IMR-90 (cell line): ENCODE measurements around the gene MYO1D. TPM values are rescaled to one million over a fixed set of nuclear protein-coding genes. Genes with fewer than 3 reads are reported as not detected.

Experiments used
- ATAC-seq: fragments of 200-7000 bp; cut with Tn5 transposase; 2 replicates; pipeline ENCODE4 v1.9.1; 2020; ENCODE audit warnings: low read depth, mild to moderate bottlenecking, moderate library complexity
- BruUV-seq: library from RNA; stranded (reverse); fragments of 400-500 nt; replicated peaks from 2 replicates; lab custom pipeline; 2021; lab: Mats Ljungman, UMichigan
- CTCF ChIA-PET: fragments of 300-600 bp; formaldehyde crosslinking; extraction: SDS; loops from one replicate; lab custom pipeline; 2021; ENCODE audit warnings: antibody characterized with exemption; lab: Yijun Ruan, JAX
- POLR2A ChIA-PET: fragments of 300-600 bp; sonication (Branson Sonifier 250); formaldehyde crosslinking; loops from one replicate; lab custom pipeline; 2022; ENCODE audit warnings: antibody characterized with exemption; ENCODE audit not compliant: unreplicated experiment; lab: Charles Lee
- DNase-seq: peaks from one replicate; pipeline ENCODE4 v3.0.0; 2013
- H2AFZ ChIP-seq: replicated peaks from 2 replicates; pipeline ENCODE3; 2013; ENCODE audit warnings: low read length, mild to moderate bottlenecking; ENCODE audit not compliant: poor library complexity
- H2AK5ac ChIP-seq: 2 replicates; pipeline ENCODE4 v1.6.1; 2013; ENCODE audit warnings: low read depth, low read length, inconsistent platforms
- H2AK9ac ChIP-seq: replicated peaks from 2 replicates; pipeline ENCODE3; 2013; ENCODE audit warnings: mild to moderate bottlenecking, low read depth, low read length, moderate library complexity; ENCODE audit not compliant: poor library complexity
- H2BK120ac ChIP-seq: 2 replicates; pipeline ENCODE4 v1.6.1; 2013; ENCODE audit warnings: low read depth, low read length, inconsistent platforms
- H2BK15ac ChIP-seq: 3 replicates; pipeline ENCODE4 v1.6.1; 2013; ENCODE audit warnings: low read depth, low read length, inconsistent platforms
- H2BK20ac ChIP-seq: 2 replicates; pipeline ENCODE4 v1.6.1; 2013; ENCODE audit warnings: low read depth, mild to moderate bottlenecking, inconsistent platforms, low read length, moderate library complexity
- H2BK5ac ChIP-seq: 2 replicates; pipeline ENCODE4 v1.6.1; 2013; ENCODE audit warnings: mild to moderate bottlenecking, low read depth, low read length, inconsistent platforms; ENCODE audit not compliant: poor library complexity, severe bottlenecking
- H3K14ac ChIP-seq: replicated peaks from 2 replicates; pipeline ENCODE4 v1.6.1; 2013; ENCODE audit warnings: low read depth, low read length, inconsistent platforms
- H3K18ac ChIP-seq: 2 replicates; pipeline ENCODE4 v1.6.1; 2013; ENCODE audit warnings: low read depth, low read length, control low read depth
- H3K23ac ChIP-seq: 2 replicates; pipeline ENCODE4 v1.6.1; 2013; ENCODE audit warnings: low read depth, low read length, inconsistent platforms
- H3K27ac ChIP-seq: 2 replicates; pipeline ENCODE4 v1.5.1; 2013; ENCODE audit warnings: mild to moderate bottlenecking, control low read depth, low read length; ENCODE audit not compliant: insufficient read depth
- H3K27me3 ChIP-seq: 2 replicates; pipeline ENCODE4 v1.6.1; 2013; ENCODE audit warnings: low read length; ENCODE audit not compliant: control insufficient read depth, insufficient read depth
- H3K36me3 ChIP-seq: 2 replicates; pipeline ENCODE4 v1.6.1; 2013; ENCODE audit warnings: low read length, mixed read lengths; ENCODE audit not compliant: control insufficient read depth, insufficient read depth
- H3K4ac ChIP-seq: 2 replicates; pipeline ENCODE4 v1.6.1; 2013; ENCODE audit warnings: low read depth, low read length, inconsistent platforms
- H3K4me1 ChIP-seq: 2 replicates; pipeline ENCODE4 v1.6.1; 2013; ENCODE audit warnings: low read length, mixed read lengths; ENCODE audit not compliant: control insufficient read depth, insufficient read depth
- H3K4me2 ChIP-seq: 2 replicates; pipeline ENCODE4 v1.6.1; 2013; ENCODE audit warnings: low read depth, mild to moderate bottlenecking, control low read depth, low read length, moderate library complexity
- H3K4me3 ChIP-seq: 2 replicates; pipeline ENCODE4 v1.5.1; 2013; ENCODE audit warnings: low read depth, mild to moderate bottlenecking, control low read depth, low read length, moderate library complexity; ENCODE audit not compliant: insufficient read depth
- H3K56ac ChIP-seq: 2 replicates; pipeline ENCODE4 v1.6.1; 2013; ENCODE audit warnings: low read length, inconsistent platforms; ENCODE audit not compliant: insufficient read depth; ENCODE audit errors: extremely low read depth
- H3K79me1 ChIP-seq, 2 experiments: 2 replicates each; pipeline ENCODE4 v1.6.1; 2013; ENCODE audit warnings: low read length in 2 of 2, inconsistent platforms in 1 of 2, low read depth in 1 of 2
- H3K9ac ChIP-seq: 2 replicates; pipeline ENCODE4 v1.6.1; 2013; ENCODE audit warnings: low read depth, low read length, control low read depth
- H3K9me1 ChIP-seq: 2 replicates; pipeline ENCODE4 v1.6.1; 2013; ENCODE audit warnings: low read length, inconsistent platforms; ENCODE audit not compliant: insufficient read depth
- H3K9me3 ChIP-seq: 2 replicates; pipeline ENCODE4 v1.6.1; 2013; ENCODE audit warnings: low read length; ENCODE audit not compliant: control insufficient read depth, insufficient read depth
- H4K20me1 ChIP-seq: 2 replicates; pipeline ENCODE4 v1.6.1; 2013; ENCODE audit warnings: low read length, inconsistent platforms; ENCODE audit not compliant: insufficient read depth
- H4K5ac ChIP-seq: 2 replicates; pipeline ENCODE4 v1.6.1; 2013; ENCODE audit warnings: mild to moderate bottlenecking, low read depth, low read length, control low read depth
- H4K8ac ChIP-seq, 2 experiments: 2 replicates each; pipeline ENCODE4 v1.6.1; 2013; ENCODE audit warnings: low read depth in 2 of 2, low read length in 2 of 2, control low read depth in 1 of 2, inconsistent platforms in 1 of 2
- H4K91ac ChIP-seq: 2 replicates; pipeline ENCODE4 v1.6.1; 2013; ENCODE audit warnings: low read depth, low read length, inconsistent platforms; ENCODE audit not compliant: insufficient read depth
- MAFK ChIP-seq: IDR thresholded peaks from 2 replicates; pipeline ENCODE4 v1.6.1; 2012; ENCODE audit warnings: low read depth, low read length, improper control_type of control experiment
- MAZ ChIP-seq: IDR thresholded peaks from 2 replicates; pipeline ENCODE4 v1.6.1; 2012; ENCODE audit warnings: low read depth, mild to moderate bottlenecking, low read length, improper control_type of control experiment, moderate library complexity, borderline replicate concordance
- MXI1 ChIP-seq: IDR thresholded peaks from 2 replicates; pipeline ENCODE4 v1.6.1; 2012; ENCODE audit warnings: low read depth, mild to moderate bottlenecking, low read length, moderate library complexity, borderline replicate concordance
- NFE2L2 ChIP-seq: fragments of 150-350 bp; IDR thresholded peaks from 2 replicates; pipeline ENCODE4 v1.6.1; 2016; ENCODE audit warnings: low read depth, mild to moderate bottlenecking, low read length
- POLR2A ChIP-seq: IDR thresholded peaks from 2 replicates; pipeline ENCODE4 v1.6.1; 2012; ENCODE audit warnings: mild to moderate bottlenecking, low read depth, low read length
- RCOR1 ChIP-seq: IDR thresholded peaks from 2 replicates; pipeline ENCODE4 v1.6.1; 2012; ENCODE audit warnings: mild to moderate bottlenecking, low read length, improper control_type of control experiment; ENCODE audit not compliant: insufficient replicate concordance
- WGBS, 2 experiments: methylation state at CpG; one replicate each; pipeline versions ENCODE4 v1.1.5 to v1.1.7; 2013; ENCODE audit warnings: missing lambda C conversion rate in 2 of 2; ENCODE audit not compliant: insufficient read length in 1 of 2; ENCODE audit errors: extremely low coverage in 2 of 2; 5-methylcytosine and 5-hydroxymethylcytosine counted together
- dilution Hi-C: fragments of 300-500 bp; cut with HindIII; formaldehyde crosslinking; loops from one replicate; pipeline ENCODE4 v1.14.3; 2018; ENCODE audit warnings: low sequenced_read_pairs; ENCODE audit not compliant: unreplicated experiment
- in situ Hi-C: fragments of 300-500 bp; cut with MboI; formaldehyde crosslinking; loops from 3 replicates; pipeline ENCODE4 v1.14.3; 2019; ENCODE audit warnings: low sequenced_read_pairs, inconsistent platforms, mixed read lengths
- intact Hi-C: fragments of 100-400 bp; cut with micrococcal nuclease; formaldehyde crosslinking; loops from 2 replicates; pipeline ENCODE4 v1.10.0; 2022
- polyA plus RNA-seq, 3 experiments: library from polyadenylated mRNA; depleted of rRNA; stranded (reverse); fragments of >200 nt; gene quantifications; 2 replicates each; pipeline ENCODE4 v1.2.3, GENCODE V29; 2012; ENCODE audit warnings: low replicate concordance in 1 of 3
- total RNA-seq: library from RNA; depleted of rRNA; stranded (reverse); fragments of >200 nt; gene quantifications from 2 replicates; pipeline ENCODE4 v1.2.3, GENCODE V29; 2012
- TF ChIP-seq, protein P1 (sequence below): fragments of 150-350 bp; IDR thresholded peaks from 2 replicates; pipeline ENCODE4 v1.6.1; 2017; ENCODE audit warnings: mild to moderate bottlenecking, antibody characterized with exemption, low read length, low read depth
- TF ChIP-seq, protein P2 (sequence below): fragments of 150-350 bp; IDR thresholded peaks from 2 replicates; pipeline ENCODE4 v1.6.1; 2016; ENCODE audit warnings: low read depth, mild to moderate bottlenecking, low read length, moderate library complexity, borderline replicate concordance
- TF ChIP-seq, protein P3 (sequence below): conservative IDR thresholded peaks from 2 replicates; pipeline ENCODE4 v1.5.1; 2012; ENCODE audit warnings: mild to moderate bottlenecking, low read depth, low read length, improper control_type of control experiment

Gene MYO1D
- total and polyA plus RNA-seq, 2 of the 4 experiments (the other 2 are of a cell fraction), result 0.63 to 0.90 TPM

DNA sequence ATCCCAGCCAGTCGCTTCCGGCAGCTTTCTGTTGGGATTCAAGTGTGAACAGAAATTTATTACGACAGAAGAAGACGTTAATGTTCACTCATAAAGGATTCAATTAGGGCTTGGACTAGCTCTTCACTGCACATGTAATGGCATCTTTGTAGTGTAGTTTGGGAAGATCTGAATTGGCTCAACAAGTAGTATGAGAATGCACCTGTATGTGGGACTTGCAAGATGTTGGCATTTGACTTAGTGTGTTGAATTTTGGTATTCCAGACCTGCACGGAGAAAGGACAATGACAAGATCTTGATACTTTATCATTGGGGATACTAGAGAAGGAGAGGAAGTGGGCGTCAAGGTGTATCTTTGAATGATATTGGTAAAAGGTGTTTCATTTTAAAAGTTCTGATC is 431.4 kb downstream of the MYO1D start:
- H3K4ac ChIP-seq, result no peak overlapping the region; the same call in 1 of the 2 replicates
- CTCF ChIA-PET, result no interaction called here
- H3K36me3 ChIP-seq, result peaks cover 12% of the 10 kb centered on the region; the same call in 1 of the 2 replicates
- peaks cover 16 to 22% of the 10 kb centered on the region in 2 experiments for H3K79me1 ChIP-seq
- H3K4me3 ChIP-seq, result peak overlapping the region; percentile 99
- no peak overlapping the region for H2AFZ ChIP-seq
- H2BK20ac ChIP-seq, result no peak overlapping the region
- no peak overlapping the region for H4K8ac ChIP-seq
- H3K4me1 ChIP-seq, result peaks cover 6% of the 10 kb centered on the region
- H2AK9ac ChIP-seq, result no peak overlapping the region
- H3K9ac ChIP-seq, result peak overlapping the region; percentile 80; the same call in 1 of the 2 replicates
- in situ Hi-C loops, result no loop called here
- no peak overlapping the region for H3K18ac ChIP-seq
- dilution Hi-C loops, result no loop called here
- no peak overlapping the region for H2AK5ac ChIP-seq
- 0 out of 2 replicates have a peak, but pooled peaks cover 3% of the 10 kb centered on the region for H3K9me1 ChIP-seq
- TF ChIP-seq, protein P1, sequence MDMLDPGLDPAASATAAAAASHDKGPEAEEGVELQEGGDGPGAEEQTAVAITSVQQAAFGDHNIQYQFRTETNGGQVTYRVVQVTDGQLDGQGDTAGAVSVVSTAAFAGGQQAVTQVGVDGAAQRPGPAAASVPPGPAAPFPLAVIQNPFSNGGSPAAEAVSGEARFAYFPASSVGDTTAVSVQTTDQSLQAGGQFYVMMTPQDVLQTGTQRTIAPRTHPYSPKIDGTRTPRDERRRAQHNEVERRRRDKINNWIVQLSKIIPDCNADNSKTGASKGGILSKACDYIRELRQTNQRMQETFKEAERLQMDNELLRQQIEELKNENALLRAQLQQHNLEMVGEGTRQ, result no peak
- TF ChIP-seq NFE2L2 (no peak), RCOR1 (no peak), MAFK (no peak), MXI1 (no peak), POLR2A (no peak), MAZ (no peak)
- TF ChIP-seq, protein P2, sequence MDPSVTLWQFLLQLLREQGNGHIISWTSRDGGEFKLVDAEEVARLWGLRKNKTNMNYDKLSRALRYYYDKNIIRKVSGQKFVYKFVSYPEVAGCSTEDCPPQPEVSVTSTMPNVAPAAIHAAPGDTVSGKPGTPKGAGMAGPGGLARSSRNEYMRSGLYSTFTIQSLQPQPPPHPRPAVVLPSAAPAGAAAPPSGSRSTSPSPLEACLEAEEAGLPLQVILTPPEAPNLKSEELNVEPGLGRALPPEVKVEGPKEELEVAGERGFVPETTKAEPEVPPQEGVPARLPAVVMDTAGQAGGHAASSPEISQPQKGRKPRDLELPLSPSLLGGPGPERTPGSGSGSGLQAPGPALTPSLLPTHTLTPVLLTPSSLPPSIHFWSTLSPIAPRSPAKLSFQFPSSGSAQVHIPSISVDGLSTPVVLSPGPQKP, result no peak
- TF ChIP-seq, protein P3, sequence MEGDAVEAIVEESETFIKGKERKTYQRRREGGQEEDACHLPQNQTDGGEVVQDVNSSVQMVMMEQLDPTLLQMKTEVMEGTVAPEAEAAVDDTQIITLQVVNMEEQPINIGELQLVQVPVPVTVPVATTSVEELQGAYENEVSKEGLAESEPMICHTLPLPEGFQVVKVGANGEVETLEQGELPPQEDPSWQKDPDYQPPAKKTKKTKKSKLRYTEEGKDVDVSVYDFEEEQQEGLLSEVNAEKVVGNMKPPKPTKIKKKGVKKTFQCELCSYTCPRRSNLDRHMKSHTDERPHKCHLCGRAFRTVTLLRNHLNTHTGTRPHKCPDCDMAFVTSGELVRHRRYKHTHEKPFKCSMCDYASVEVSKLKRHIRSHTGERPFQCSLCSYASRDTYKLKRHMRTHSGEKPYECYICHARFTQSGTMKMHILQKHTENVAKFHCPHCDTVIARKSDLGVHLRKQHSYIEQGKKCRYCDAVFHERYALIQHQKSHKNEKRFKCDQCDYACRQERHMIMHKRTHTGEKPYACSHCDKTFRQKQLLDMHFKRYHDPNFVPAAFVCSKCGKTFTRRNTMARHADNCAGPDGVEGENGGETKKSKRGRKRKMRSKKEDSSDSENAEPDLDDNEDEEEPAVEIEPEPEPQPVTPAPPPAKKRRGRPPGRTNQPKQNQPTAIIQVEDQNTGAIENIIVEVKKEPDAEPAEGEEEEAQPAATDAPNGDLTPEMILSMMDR, result no peak
- WGBS, 2 experiments, result 37% methylated on average over 2 of the region's 6 CpGs; no CpG with 5 or more reads in 1 of the 2 experiments
- H2BK5ac ChIP-seq, result peak overlapping the region; percentile 31
- DNase-seq, result no peak
- no peak overlapping the region for H3K56ac ChIP-seq
- no peak overlapping the region for H2BK120ac ChIP-seq
- H3K14ac ChIP-seq, result peak overlapping the region; percentile 56
- H2BK15ac ChIP-seq, result no peak overlapping the region
- H3K9me3 ChIP-seq, result no peaks in the 10 kb centered on the region
- H4K91ac ChIP-seq, result no peak overlapping the region
- no peak overlapping the region for H3K27ac ChIP-seq
- BruUV-seq, result no TSS peak
- peaks cover 6% of the 10 kb centered on the region; the same call in 1 of the 2 replicates for H3K27me3 ChIP-seq
- peaks cover 22% of the 10 kb centered on the region; the same call in 1 of the 2 replicates for H4K20me1 ChIP-seq
- ATAC-seq, result no peak
- no peak overlapping the region for H4K5ac ChIP-seq
- H3K4me2 ChIP-seq, result peak overlapping the region; percentile 98
- intact Hi-C loops, result loop anchor here (10.0 kb wide), 1 partner anchor 191 kb away; no protein-coding TSS in a partner anchor
- H3K23ac ChIP-seq, result peak overlapping the region; percentile 90
- POLR2A ChIA-PET, result no interaction called here
